Adrenal gland (tissue), 12 donors: ENCODE results near the gene NR3C1. TPM values are rescaled to one million over a fixed set of nuclear protein-coding genes. Genes with fewer than 3 reads are reported as not detected.

Experiments used
- DNase-seq, 7 donors: peaks; one replicate each; pipeline ENCODE4 v3.0.0-alpha.2; 2019 to 2020
- H3K27ac ChIP-seq, 5 donors: fragments of 200-600 bp; sonication (generic) in 4 of 5; 1 replicate in 3 of 5; 2 replicates in 2 of 5; pipeline versions ENCODE4 v1.5.1 to v1.8.0; 2016 to 2020; ENCODE audit warnings: mild to moderate bottlenecking in 1 of 5
- H3K27me3 ChIP-seq: fragments of 200-600 bp; 2 replicates; pipeline ENCODE4 v1.8.0; 2021
- H3K36me3 ChIP-seq, 2 donors: fragments of 200-600 bp; replicated peaks in 1 of 2; 1 replicate in 1 of 2; 2 replicates in 1 of 2; pipeline versions ENCODE4 v1.5.1 to v1.8.0; 2018 to 2022
- H3K4me1 ChIP-seq, 2 donors: fragments of 200-600 bp; replicated peaks in 1 of 2; 1 replicate in 1 of 2; 2 replicates in 1 of 2; pipeline versions ENCODE4 v1.5.1 to v1.8.0; 2018 to 2021
- H3K4me3 ChIP-seq, 4 donors: fragments of 200-600 bp; sonication (generic) in 3 of 4; one replicate each; pipeline ENCODE4 v1.5.1; 2016 to 2018
- H3K9me3 ChIP-seq, 3 donors: fragments of 200-600 bp; sonication (generic) in 1 of 3; replicated peaks in 1 of 3; 1 replicate in 2 of 3; 2 replicates in 1 of 3; pipeline versions ENCODE4 v1.5.1 to v1.8.0; 2016 to 2021
- POLR2A ChIP-seq, 2 donors: fragments of 450-650 bp; IDR thresholded peaks; one replicate each; pipeline ENCODE4 v1.6.1; 2017; ENCODE audit warnings: antibody characterized with exemption in 2 of 2, mild to moderate bottlenecking in 2 of 2, moderate library complexity in 1 of 2
- WGBS, 4 donors: extraction: QIAGEN DNeasy Blood & Tissue Kit in 2 of 4; methylation state at CpG; one replicate each; pipeline versions ENCODE4 v1.1.5 to v1.1.7; 2013 to 2017; 5-methylcytosine and 5-hydroxymethylcytosine counted together
- intact Hi-C, 2 donors: fragments of 100-400 bp; cut with DNase I; formaldehyde crosslinking; loops; one replicate each; pipeline versions ENCODE4 v1.14.1 to v1.15.0; 2022 to 2023
- polyA plus RNA-seq, 3 donors: library from polyadenylated mRNA; stranded (reverse); fragments of 200-250 nt in 2 of 3; fragments of 350-450 nt in 1 of 3; fragmentation: Illumina TruSeq in 1 of 3; extraction: RNeasy Lipid Tissue Mini Kit (QIAGEN cat#74804) in 1 of 3; gene quantifications; one replicate each; pipeline ENCODE4 v1.2.3, GENCODE V29; 2013 to 2014
- total RNA-seq, 9 donors: library from RNA; depleted of rRNA in 4 of 9; stranded (reverse); fragments of >200 nt in 4 of 9; fragments of 120-200 nt in 1 of 9; fragmentation: NEBNext Ultra II Directional in 1 of 9; extraction: Animal tissue kit (Norgen Biotek cat#: 25700) in 1 of 9; gene quantifications; one replicate each; pipeline versions ENCODE4 v1.1.0 to v1.2.4, GENCODE V29; 2013 to 2023
- TF ChIP-seq, protein P1 (sequence below), 6 experiments: fragments of 450-650 bp in 4 of 6; fragments of 200-600 bp in 2 of 6; sonication (generic) in 1 of 6; IDR thresholded peaks; 1 replicate in 5 of 6; 2 replicates in 1 of 6; pipeline versions ENCODE4 v1.5.1 to v1.8.0; 2016 to 2021; ENCODE audit warnings: antibody characterized with exemption in 6 of 6, mild to moderate bottlenecking in 2 of 6, moderate library complexity in 1 of 6
- donor health status: healthy with polysubstance abuse.
- donor health status: Bipolar disorder and iron deficiency.
- donor health status: DM: yes; HTN: yes; CAD: no.
- donor health status: DM: no; HTN: no; CAD: no.
- donor health status: DM: no; HTN: no; CAD: no.
- donor health status: DM: yes; HTN: yes; CAD: no.

Gene NR3C1
- total and polyA plus RNA-seq, 12 donors, result 7.5 to 35.5 (median 24.5) TPM

DNA sequence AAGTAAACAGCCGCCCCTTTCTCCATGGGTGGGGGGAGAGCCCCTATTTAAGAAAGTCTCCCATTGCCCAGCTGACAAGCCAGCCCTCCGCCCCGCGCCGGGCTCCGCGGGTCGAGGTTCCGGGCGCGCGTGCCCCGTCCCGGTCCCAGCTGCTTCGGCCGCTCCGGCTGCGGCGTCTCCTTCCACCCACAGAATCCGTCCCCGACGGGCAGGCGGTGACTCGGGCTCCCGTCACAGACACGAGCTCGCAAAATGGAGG is 223 bp downstream of the NR3C1 start:
- 0 to 1% (median 0%) methylated on average over 1 to 27 of the region's 27 CpGs for WGBS, 4 donors
- peaks cover 0 to 4% of the 10 kb centered on the region in 2 donors for H3K36me3 ChIP-seq
- peak overlapping the region; percentile 61 to 97 (median 95) for H3K27ac ChIP-seq
- DNase-seq, result no peak
- H3K27me3 ChIP-seq, result no peaks in the 10 kb centered on the region
- H3K4me3 ChIP-seq, result peak overlapping the region; percentile 65 to 98 (median 85)
- intact Hi-C loops, result loop anchor here in 1 of 2 donors (10.0 kb wide), 2 partner anchors 398 to 422 kb away; no protein-coding TSS in a partner anchor
- H3K9me3 ChIP-seq, result no peaks in the 10 kb centered on the region
- TF ChIP-seq, protein P1, sequence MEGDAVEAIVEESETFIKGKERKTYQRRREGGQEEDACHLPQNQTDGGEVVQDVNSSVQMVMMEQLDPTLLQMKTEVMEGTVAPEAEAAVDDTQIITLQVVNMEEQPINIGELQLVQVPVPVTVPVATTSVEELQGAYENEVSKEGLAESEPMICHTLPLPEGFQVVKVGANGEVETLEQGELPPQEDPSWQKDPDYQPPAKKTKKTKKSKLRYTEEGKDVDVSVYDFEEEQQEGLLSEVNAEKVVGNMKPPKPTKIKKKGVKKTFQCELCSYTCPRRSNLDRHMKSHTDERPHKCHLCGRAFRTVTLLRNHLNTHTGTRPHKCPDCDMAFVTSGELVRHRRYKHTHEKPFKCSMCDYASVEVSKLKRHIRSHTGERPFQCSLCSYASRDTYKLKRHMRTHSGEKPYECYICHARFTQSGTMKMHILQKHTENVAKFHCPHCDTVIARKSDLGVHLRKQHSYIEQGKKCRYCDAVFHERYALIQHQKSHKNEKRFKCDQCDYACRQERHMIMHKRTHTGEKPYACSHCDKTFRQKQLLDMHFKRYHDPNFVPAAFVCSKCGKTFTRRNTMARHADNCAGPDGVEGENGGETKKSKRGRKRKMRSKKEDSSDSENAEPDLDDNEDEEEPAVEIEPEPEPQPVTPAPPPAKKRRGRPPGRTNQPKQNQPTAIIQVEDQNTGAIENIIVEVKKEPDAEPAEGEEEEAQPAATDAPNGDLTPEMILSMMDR (IDR thresholded peaks at IDR 0.05), result no peak
- peak; percentile 46 to 53 for TF ChIP-seq POLR2A (IDR thresholded peaks at IDR 0.05)
- H3K4me1 ChIP-seq, result peaks cover 10 to 23% of the 10 kb centered on the region in 2 donors

DNA sequence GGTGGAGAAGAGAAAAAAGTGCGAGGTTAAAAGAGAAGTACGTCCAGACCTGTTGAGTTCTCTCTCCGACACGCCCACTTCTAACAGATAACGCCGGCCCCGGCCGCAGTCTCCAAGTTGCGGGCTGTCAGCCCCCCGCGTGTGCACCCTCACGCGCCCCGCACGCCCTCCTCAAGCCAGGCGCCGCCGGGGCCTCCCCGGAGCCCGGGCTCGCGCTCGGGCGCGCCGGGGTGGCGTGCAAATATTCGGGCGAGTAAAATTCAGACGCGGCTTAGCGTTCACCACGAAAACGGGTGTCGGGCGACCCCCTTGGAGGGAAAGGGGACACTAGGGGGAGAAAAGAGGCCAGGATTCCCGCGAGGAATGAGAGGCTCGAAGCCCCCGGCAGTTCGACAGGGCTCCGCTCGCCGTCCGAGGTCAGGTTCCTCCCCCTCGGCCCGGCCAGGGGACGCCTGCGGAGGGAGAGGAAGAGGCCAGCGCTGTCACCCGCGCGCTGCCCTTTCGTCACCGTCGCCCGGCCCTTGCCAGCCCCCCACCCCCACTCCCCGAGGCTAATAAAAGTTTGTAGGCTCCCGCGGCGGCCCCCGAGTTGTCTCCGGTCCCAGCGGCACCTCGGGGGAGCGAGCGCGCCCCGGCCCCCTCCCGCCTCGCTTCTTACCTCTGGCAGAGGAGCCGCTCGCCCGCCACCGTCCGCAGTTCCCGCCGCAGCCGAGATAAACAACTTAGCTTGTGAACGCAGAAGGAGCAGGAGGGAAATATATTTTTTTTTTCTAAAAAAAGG is 743 bp downstream of the NR3C1 start:
- peak overlapping the region; percentile 46 to 98 (median 85) for H3K4me3 ChIP-seq
- H3K9me3 ChIP-seq, result no peaks in the 10 kb centered on the region
- peaks cover 0 to 4% of the 10 kb centered on the region in 2 donors for H3K36me3 ChIP-seq
- no peaks in the 10 kb centered on the region for H3K27me3 ChIP-seq
- DNase-seq, result peak; percentile 54 to 83 (median 71)
- intact Hi-C loops, result loop anchor here in 1 of 2 donors (10.0 kb wide), 2 partner anchors 398 to 422 kb away; no protein-coding TSS in a partner anchor
- peak overlapping the region; percentile 61 to 97 (median 95) for H3K27ac ChIP-seq
- WGBS, 4 donors, result 0 to 1% (median 1%) methylated on average over 33 to 80 of the region's 80 CpGs
- TF ChIP-seq, protein P1 (IDR thresholded peaks at IDR 0.05), result no peak
- no peak for TF ChIP-seq POLR2A (IDR thresholded peaks at IDR 0.05)
- peaks cover 10 to 28% of the 10 kb centered on the region in 2 donors for H3K4me1 ChIP-seq

GRCh38 chr5:143402017-143402552 is 1.4 kb downstream of the NR3C1 start:
- no peak for TF ChIP-seq POLR2A (IDR thresholded peaks at IDR 0.05)
- TF ChIP-seq, protein P1 (IDR thresholded peaks at IDR 0.05), result no peak
- Histone ChIP-seq H3K9me3 (peaks cover 0 to 2% (median 0%) of the 10 kb centered on the region in 3 donors), H3K36me3 (peaks cover 0 to 4% of the 10 kb centered on the region in 2 donors), H3K27me3 (no peaks in the 10 kb centered on the region), H3K27ac (peak overlapping the region in 4 of 5 donors; percentile 94 to 97 (median 96)), H3K4me1 (peaks cover 10 to 35% of the 10 kb centered on the region in 2 donors), H3K4me3 (peak overlapping the region; percentile 46 to 98 (median 85))
- DNase-seq, result no peak
- 8 to 12% (median 12%) methylated on average over 20 of the region's 20 CpGs for WGBS, 4 donors
- intact Hi-C loops, result loop anchor here in 1 of 2 donors (10.0 kb wide), 2 partner anchors 397 to 423 kb away; no protein-coding TSS in a partner anchor

DNA sequence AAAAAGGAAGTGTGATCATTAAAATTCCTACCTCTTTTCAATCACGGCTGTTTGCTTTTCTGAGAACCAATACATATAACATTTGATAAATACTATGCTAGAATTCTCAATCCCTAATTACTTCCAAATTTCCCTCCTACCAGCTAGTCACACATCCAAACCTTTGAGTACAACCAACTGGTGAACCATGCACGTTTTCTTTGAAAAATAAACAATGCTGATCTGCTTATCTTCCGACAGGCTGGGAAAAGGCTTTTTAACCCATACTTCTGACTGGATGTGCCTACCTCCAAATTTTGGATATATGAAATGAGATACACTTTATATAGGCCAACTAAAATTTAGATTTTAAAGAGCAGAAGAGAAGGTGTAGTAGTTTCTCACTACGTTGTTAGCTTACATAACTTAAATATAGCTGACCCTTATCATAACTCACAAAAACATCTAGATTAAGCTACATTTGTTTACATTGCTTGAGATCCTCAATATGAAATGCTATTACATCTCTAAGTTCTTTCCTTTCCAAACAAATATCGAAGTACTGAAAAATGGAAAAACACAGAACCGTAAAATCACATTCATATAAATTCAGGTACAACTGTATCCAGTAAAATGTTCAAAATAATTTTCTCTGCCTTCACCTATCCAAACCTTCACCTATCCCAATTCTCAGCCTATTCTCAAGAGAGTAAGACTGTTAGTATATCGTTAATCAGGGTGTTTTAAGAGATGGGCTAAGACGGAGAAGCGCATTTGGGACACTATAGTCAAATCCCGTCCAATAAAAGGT is 2.1 kb downstream of the NR3C1 start:
- TF ChIP-seq, protein P1 (IDR thresholded peaks at IDR 0.05), result no peak
- no peak for TF ChIP-seq POLR2A (IDR thresholded peaks at IDR 0.05)
- Histone ChIP-seq H3K27me3 (no peaks in the 10 kb centered on the region), H3K4me1 (peaks cover 10 to 41% of the 10 kb centered on the region in 2 donors), H3K27ac (peak overlapping the region in 2 of 5 donors; percentile 94 to 97), H3K36me3 (peaks cover 0 to 4% of the 10 kb centered on the region in 2 donors), H3K4me3 (peak overlapping the region in 1 of 4 donors; percentile 84), H3K9me3 (peaks cover 0 to 5% (median 0%) of the 10 kb centered on the region in 3 donors)
- DNase-seq, result no peak
- 57 to 66% (median 59%) methylated on average over 10 of the region's 10 CpGs for WGBS, 4 donors
- intact Hi-C loops, result loop anchor here in 1 of 2 donors (10.0 kb wide), 2 partner anchors 397 to 423 kb away; no protein-coding TSS in a partner anchor
